ENCODE measurements around the gene CPSF7. TPM values are rescaled to one million over a fixed set of nuclear protein-coding genes. Genes with fewer than 3 reads are reported as not detected.
"Not testable (repeated sequence)": the region's sequence is repeated elsewhere in the genome, so short reads cannot be mapped to it uniquely, and the experiment has no call there.

CPSF7 gene
- polyA plus RNA-seq, 1 experiment: 36.2 TPM

DNA sequence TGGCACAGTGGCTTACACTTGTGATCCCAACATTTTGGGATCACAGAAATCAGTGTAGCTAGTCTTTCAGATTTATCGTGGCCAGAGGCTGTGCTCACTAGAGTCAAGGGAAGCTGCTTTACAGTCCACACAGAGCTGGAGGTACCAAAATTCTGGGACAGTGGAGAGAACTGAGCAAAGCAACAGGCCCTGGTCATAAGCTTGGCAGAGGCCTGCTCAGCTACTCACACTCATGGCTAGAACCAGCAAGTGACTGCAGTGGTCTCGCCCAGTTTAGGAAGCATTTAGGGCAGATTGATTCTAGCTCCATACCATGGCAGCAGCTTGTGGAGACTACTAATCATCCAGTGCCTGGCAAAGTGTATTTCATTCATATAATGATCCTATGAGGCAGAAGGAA lies 28.6 kb downstream of the CPSF7 start:
- Histone ChIP-seq H3K4me3 (ENCODE audit: low read depth, low read length) (no peak overlapping the region), H3K27me3 (ENCODE audit: control insufficient read depth, insufficient read depth, low read length) (no peaks in the 10 kb centered on the region), H3K36me3 (ENCODE audit: control insufficient read depth, insufficient read depth, low read length) (peaks cover 24% of the 10 kb centered on the region)
- ChIA-PET POLR2A (no interaction called here), CTCF (interaction anchor here (1.2 to 3.0 kb wide), 4 partner anchors 8 to 65 kb away, joined by 3 to 13 read pairs (median 8); partner anchors contain the start of gene TMEM216)
- TF ChIP-seq, protein P1, sequence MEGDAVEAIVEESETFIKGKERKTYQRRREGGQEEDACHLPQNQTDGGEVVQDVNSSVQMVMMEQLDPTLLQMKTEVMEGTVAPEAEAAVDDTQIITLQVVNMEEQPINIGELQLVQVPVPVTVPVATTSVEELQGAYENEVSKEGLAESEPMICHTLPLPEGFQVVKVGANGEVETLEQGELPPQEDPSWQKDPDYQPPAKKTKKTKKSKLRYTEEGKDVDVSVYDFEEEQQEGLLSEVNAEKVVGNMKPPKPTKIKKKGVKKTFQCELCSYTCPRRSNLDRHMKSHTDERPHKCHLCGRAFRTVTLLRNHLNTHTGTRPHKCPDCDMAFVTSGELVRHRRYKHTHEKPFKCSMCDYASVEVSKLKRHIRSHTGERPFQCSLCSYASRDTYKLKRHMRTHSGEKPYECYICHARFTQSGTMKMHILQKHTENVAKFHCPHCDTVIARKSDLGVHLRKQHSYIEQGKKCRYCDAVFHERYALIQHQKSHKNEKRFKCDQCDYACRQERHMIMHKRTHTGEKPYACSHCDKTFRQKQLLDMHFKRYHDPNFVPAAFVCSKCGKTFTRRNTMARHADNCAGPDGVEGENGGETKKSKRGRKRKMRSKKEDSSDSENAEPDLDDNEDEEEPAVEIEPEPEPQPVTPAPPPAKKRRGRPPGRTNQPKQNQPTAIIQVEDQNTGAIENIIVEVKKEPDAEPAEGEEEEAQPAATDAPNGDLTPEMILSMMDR (IDR thresholded peaks at IDR 0.05; ENCODE audit: insufficient read depth, low read depth, low read length): no peak
- no peak for DNase-seq (ENCODE audit: low read depth)

DNA sequence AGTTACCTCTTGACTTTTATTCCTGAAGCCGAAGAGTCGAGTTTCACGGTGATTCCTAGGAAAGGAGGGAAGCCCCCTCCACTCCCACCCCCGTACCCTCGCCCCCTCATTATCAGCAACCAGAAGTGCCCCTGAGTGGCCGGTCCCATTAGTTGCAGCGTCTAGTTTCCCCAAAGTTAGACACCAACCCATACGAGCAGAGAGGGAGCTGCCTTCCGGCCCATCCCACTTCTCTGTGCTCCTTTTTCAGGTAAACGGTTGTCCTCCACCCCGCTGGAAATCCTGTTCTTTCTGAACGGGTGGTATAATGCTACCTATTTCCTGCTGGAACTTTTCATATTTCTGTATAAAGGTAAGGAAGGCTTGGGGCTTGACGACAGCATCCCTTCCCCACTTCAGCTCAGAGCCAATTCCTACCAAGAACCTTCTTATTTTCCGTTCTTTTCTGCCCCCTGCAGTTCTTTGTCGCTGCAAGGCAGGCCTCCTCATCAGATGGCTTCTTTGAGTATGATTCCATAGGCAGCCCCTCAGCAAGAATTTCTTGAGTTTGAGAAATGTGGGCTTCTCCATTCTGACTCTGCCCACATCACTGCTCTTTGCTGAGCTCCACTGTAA lies 36.7 kb downstream of the CPSF7 start:
- POLR2A ChIA-PET: interaction anchor here (0.5 to 0.6 kb wide), 2 partner anchors 10 to 67 kb away, joined by 4 to 21 read pairs; no protein-coding TSS in a partner anchor
- no peak for DNase-seq (ENCODE audit: low read depth)
- TF ChIP-seq, protein P1 (IDR thresholded peaks at IDR 0.05; ENCODE audit: insufficient read depth, low read depth, low read length): peak; percentile 28
- CTCF ChIA-PET: interaction anchor here (0.8 to 4.8 kb wide), 13 partner anchors 8 to 136 kb away, joined by 3 to 82 read pairs (median 5); partner anchors contain the start of genes CYB561A3, DDB1, TKFC and TMEM138
- H3K27me3 ChIP-seq (ENCODE audit: control insufficient read depth, insufficient read depth, low read length): no peaks in the 10 kb centered on the region
- peak overlapping the region; percentile 61 for H3K4me3 ChIP-seq (ENCODE audit: low read depth, low read length)
- peaks cover 4% of the 10 kb centered on the region for H3K36me3 ChIP-seq (ENCODE audit: control insufficient read depth, insufficient read depth, low read length)

DNA sequence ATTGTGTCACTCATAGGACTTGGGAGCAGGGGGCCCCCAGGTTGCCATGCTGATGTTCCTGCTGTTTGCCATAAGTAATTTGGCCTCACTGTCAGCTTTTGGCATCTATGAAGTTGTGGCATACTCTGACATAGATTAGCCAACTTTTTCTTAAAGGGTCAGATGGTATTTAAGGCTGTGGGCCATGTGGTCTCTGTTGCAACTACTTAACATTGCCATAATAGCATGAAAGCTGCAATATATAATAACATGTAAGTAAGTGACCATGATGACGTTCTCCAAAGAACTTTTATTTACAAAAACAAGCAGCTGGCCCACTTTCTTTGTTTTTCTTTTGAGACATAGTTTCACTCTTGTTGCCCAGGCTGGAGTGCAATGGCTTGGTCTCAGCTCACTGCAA lies 39.6 kb downstream of the CPSF7 start:
- DNase-seq (ENCODE audit: low read depth): no peak
- no peaks in the 10 kb centered on the region for H3K27me3 ChIP-seq (ENCODE audit: control insufficient read depth, insufficient read depth, low read length)
- CTCF ChIA-PET: interaction anchor here (3.2 to 4.8 kb wide), 2 partner anchors 28 to 54 kb away, joined by 13 to 82 read pairs; partner anchors contain the start of genes CYB561A3, DDB1, TKFC and TMEM138

DNA sequence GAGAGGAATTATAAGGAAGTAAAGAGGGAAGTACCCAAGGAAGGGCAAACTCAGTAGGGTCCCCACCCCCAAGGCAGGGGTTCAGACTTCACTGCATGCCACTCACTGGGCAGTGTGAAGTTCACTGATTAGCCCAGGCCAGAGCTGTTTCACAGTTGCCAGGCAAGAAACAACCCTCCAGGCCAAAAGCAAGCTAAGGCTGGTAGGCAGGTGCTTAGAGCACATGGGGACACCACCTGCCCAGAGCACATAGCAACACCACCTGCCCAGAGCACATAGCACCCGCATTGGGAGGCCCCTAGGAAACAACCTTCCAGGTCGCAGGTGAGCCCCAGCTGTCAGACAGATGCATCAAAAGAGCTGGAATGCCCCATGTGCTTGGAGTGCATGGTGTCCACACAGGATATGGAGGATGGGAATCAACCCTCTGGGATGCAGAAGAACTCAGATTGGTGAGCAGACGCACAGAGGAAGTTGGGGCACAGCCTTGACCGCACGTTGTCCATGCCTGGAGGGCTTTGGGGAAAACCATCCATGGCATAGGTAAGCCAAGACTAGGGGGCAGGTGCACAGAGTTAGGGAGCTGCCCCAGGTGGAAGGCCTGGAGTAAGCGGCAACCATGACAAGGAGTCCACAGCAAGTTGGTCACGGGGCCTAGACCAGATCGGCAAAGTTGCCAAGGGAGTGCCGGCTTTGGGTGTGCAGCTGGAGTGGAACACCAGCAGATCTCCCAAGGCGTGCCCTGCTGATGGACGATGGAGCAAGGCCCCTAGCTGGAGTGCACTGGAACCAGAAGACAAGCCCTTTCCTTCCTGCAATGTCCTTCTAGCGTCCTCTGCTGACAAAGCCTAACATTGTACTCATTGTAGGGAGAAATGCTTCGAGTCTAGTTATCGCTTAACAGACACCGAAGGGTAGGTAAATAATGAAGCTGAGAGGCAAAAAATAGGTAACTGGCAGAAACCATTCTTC lies 45.2 kb downstream of the CPSF7 start:
- Histone ChIP-seq H3K36me3 (ENCODE audit: control insufficient read depth, insufficient read depth, low read length) (no peaks in the 10 kb centered on the region), H3K4me3 (ENCODE audit: low read depth, low read length) (no peak overlapping the region), H3K27me3 (ENCODE audit: control insufficient read depth, insufficient read depth, low read length) (no peaks in the 10 kb centered on the region)
- ChIA-PET POLR2A (no interaction called here), CTCF (interaction anchor here (0.6 to 11.9 kb wide), 19 partner anchors 9 to 1813 kb away, joined by 3 to 374 read pairs (median 8); partner anchors contain the start of genes CYB561A3, DDB1, TKFC and TMEM138)
- no peak for DNase-seq (ENCODE audit: low read depth)
- TF ChIP-seq, protein P1 (IDR thresholded peaks at IDR 0.05; ENCODE audit: insufficient read depth, low read depth, low read length): peak; percentile 25; the same call in 1 of the 2 replicates

More for the DNA sequence above, 39.6 kb downstream of the CPSF7 start:
- TF ChIP-seq, protein P1 (IDR thresholded peaks at IDR 0.05; ENCODE audit: insufficient read depth, low read depth, low read length): no peak
- Histone ChIP-seq H3K36me3 (ENCODE audit: control insufficient read depth, insufficient read depth, low read length) (no peaks in the 10 kb centered on the region), H3K4me3 (ENCODE audit: low read depth, low read length) (no peak overlapping the region)
- POLR2A ChIA-PET: no interaction called here

DNA sequence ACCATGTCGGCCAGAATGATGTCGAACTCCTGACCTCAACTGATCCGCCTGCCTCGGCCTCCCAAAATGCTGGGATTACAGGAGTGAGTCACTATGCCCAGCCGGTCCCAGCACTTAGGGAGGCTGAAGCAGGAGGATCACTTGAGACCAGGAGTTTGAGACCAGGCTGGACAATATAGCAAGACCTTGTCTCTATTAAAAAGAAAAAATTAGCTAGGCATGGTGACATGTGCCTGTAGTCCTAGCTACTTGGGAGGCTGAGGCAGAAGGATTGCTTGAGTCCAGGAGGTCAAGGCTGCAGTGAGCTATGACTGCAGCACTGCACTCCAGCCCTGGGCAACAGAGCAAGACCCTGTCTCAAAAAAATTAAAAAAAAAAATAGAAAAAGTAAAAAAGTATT lies 45.9 kb downstream of the CPSF7 start:
- POLR2A ChIA-PET: not testable (repeated sequence)

More for the DNA sequence above, 45.9 kb downstream of the CPSF7 start:
- H3K4me3 ChIP-seq (ENCODE audit: low read depth, low read length); H3K27me3 ChIP-seq (ENCODE audit: control insufficient read depth, insufficient read depth, low read length); DNase-seq (ENCODE audit: low read depth); H3K36me3 ChIP-seq (ENCODE audit: control insufficient read depth, insufficient read depth, low read length): not testable (repeated sequence)
- CTCF ChIA-PET: interaction anchor here (0.9 to 11.9 kb wide), 5 partner anchors 9 to 131 kb away, joined by 3 to 374 read pairs (median 11); partner anchors contain the start of genes DDB1 and TKFC
